Natural killer cell (primary cell): ENCODE data around the gene RAMP1. TPM values are rescaled to one million over a fixed set of nuclear protein-coding genes. Genes with fewer than 3 reads are reported as not detected.

Experiments used
- ATAC-seq, 3 donors: fragments of 150-1000 bp in 2 of 3; fragments of 200-7000 bp in 1 of 3; cut with Tn5 transposase; 1 replicate in 1 of 3; 2 replicates in 2 of 3; pipeline ENCODE4 v1.10.0; 2021; ENCODE audit warnings: mild to moderate bottlenecking in 2 of 3, moderate library complexity in 2 of 3
- DNase-seq, 2 donors: peaks; one replicate each; pipeline versions ENCODE4 v3.0.0 to v3.0.0-alpha.2; 2013 to 2021; ENCODE audit warnings: mixed read lengths in 1 of 2
- H3K27ac ChIP-seq: one replicate; pipeline ENCODE4 v1.5.1; 2013; ENCODE audit warnings: mild to moderate bottlenecking, low read length
- H3K27me3 ChIP-seq: one replicate; pipeline ENCODE4 v1.6.1; 2013; ENCODE audit warnings: low read length; ENCODE audit not compliant: control insufficient read depth, insufficient read depth
- H3K36me3 ChIP-seq: one replicate; pipeline ENCODE4 v1.6.1; 2013; ENCODE audit warnings: low read length; ENCODE audit not compliant: control insufficient read depth, insufficient read depth
- H3K4me1 ChIP-seq: one replicate; pipeline ENCODE4 v1.6.1; 2013; ENCODE audit warnings: low read length; ENCODE audit not compliant: control insufficient read depth, insufficient read depth
- H3K4me3 ChIP-seq: one replicate; pipeline ENCODE4 v1.5.1; 2013; ENCODE audit warnings: low read length
- H3K9me3 ChIP-seq: one replicate; pipeline ENCODE4 v1.6.1; 2013; ENCODE audit warnings: low read length; ENCODE audit not compliant: control insufficient read depth, insufficient read depth
- H3K27ac Mint-ChIP-seq, 2 donors: one replicate each; pipeline ENCODE4 v1.8.0; 2022; ENCODE audit warnings: mild to moderate bottlenecking in 2 of 2, mixed read lengths in 2 of 2, moderate library complexity in 1 of 2
- H3K27me3 Mint-ChIP-seq, 2 donors: one replicate each; pipeline ENCODE4 v1.8.0; 2022; ENCODE audit warnings: low read depth in 2 of 2, mixed read lengths in 2 of 2
- H3K36me3 Mint-ChIP-seq: one replicate; pipeline ENCODE4 v1.8.0; 2022; ENCODE audit warnings: mixed read lengths
- H3K4me1 Mint-ChIP-seq, 2 donors: one replicate each; pipeline ENCODE4 v1.8.0; 2022; ENCODE audit warnings: mixed read lengths in 2 of 2
- H3K4me3 Mint-ChIP-seq: one replicate; pipeline ENCODE4 v1.8.0; 2022; ENCODE audit warnings: mild to moderate bottlenecking, moderate library complexity, mixed read lengths
- H3K9me3 Mint-ChIP-seq, 2 donors: one replicate each; pipeline ENCODE4 v1.8.0; 2022; ENCODE audit warnings: mixed read lengths in 2 of 2
- WGBS: methylation state at CpG from one replicate; pipeline ENCODE4 v1.1.7; 2013; ENCODE audit warnings: missing lambda C conversion rate; ENCODE audit not compliant: insufficient coverage; 5-methylcytosine and 5-hydroxymethylcytosine counted together
- intact Hi-C: fragments of 100-400 bp; cut with micrococcal nuclease; formaldehyde crosslinking; loops from one replicate; pipeline ENCODE4 v1.14.2; 2022
- total RNA-seq, 4 donors: library from RNA; stranded (reverse); fragments of 120-200 nt in 1 of 4; gene quantifications; one replicate each; pipeline versions ENCODE4 v1.2.3 to v1.2.4, GENCODE V29; 2013 to 2022
- TF ChIP-seq, protein P1 (sequence below): fragments of 200-600 bp; IDR thresholded peaks from one replicate; pipeline ENCODE4 v1.8.0; 2022; ENCODE audit warnings: antibody characterized with exemption

The RAMP1 gene
- total RNA-seq, 3 donors from 2014 or later (not counting 1 experiment from before 2014, with no cell fraction given) = 3.9 to 11.0 (median 4.9) TPM

DNA sequence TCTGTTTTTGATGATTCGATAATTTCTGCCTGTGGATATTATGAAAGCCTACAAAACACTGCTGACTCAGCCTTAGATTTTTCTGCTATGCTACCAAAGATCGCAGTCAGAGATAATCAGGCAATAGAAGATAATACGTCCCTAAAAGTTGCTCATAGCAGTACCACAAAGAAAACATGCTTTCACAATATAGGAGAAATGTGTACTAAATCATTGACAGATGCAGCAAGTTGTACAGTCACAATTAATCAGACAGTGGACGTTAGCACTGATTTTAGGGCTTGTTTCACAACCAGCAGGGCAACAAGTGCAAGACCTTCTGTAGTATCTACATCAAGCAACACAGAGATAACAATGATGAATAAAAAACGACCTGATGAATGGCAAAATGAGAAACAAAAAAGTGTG, 41.4 kb upstream of the RAMP1 start:
- TF ChIP-seq, protein P1, sequence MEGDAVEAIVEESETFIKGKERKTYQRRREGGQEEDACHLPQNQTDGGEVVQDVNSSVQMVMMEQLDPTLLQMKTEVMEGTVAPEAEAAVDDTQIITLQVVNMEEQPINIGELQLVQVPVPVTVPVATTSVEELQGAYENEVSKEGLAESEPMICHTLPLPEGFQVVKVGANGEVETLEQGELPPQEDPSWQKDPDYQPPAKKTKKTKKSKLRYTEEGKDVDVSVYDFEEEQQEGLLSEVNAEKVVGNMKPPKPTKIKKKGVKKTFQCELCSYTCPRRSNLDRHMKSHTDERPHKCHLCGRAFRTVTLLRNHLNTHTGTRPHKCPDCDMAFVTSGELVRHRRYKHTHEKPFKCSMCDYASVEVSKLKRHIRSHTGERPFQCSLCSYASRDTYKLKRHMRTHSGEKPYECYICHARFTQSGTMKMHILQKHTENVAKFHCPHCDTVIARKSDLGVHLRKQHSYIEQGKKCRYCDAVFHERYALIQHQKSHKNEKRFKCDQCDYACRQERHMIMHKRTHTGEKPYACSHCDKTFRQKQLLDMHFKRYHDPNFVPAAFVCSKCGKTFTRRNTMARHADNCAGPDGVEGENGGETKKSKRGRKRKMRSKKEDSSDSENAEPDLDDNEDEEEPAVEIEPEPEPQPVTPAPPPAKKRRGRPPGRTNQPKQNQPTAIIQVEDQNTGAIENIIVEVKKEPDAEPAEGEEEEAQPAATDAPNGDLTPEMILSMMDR = no peak

DNA sequence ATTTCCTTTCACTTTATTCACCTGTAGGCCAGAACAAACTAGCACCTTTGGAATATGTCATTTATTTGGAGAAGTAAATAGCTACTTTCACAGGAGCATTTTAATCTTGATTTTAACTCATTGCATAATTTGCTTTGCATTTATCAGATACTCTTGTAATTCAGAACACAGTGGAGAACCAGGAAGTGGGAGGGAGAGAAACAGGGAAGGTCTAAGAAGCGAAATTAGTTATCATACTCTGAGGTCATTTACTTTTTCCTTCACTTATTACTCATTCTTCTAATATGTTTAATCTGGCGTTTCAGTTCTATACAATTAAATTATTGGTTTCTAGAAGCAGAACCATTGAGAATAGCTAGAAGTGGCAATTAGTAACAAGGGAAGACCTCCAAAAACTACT, 40.2 kb upstream of the RAMP1 start:
- no peak for DNase-seq

More for the DNA sequence above, 41.4 kb upstream of the RAMP1 start:
- Histone ChIP-seq H3K27ac (no peak overlapping the region), H3K9me3 (no peaks in the 10 kb centered on the region), H3K27me3 (no peaks in the 10 kb centered on the region), H3K4me3 (no peak overlapping the region), H3K4me1 (no peaks in the 10 kb centered on the region), H3K36me3 (no peaks in the 10 kb centered on the region)
- Mint-ChIP-seq H3K27ac (no peak overlapping the region), H3K4me3 (no peak overlapping the region), H3K9me3 (no peaks in the 10 kb centered on the region), H3K27me3 (peaks cover 0 to under 1% of the 10 kb centered on the region in 2 donors), H3K4me1 (no peaks in the 10 kb centered on the region), H3K36me3 (no peaks in the 10 kb centered on the region)
- 65% methylated on average over 5 of the region's 5 CpGs for WGBS
- peak in 1 of 3 donors; percentile 73 for ATAC-seq
- no peak for DNase-seq
- intact Hi-C loops = no loop called here

DNA sequence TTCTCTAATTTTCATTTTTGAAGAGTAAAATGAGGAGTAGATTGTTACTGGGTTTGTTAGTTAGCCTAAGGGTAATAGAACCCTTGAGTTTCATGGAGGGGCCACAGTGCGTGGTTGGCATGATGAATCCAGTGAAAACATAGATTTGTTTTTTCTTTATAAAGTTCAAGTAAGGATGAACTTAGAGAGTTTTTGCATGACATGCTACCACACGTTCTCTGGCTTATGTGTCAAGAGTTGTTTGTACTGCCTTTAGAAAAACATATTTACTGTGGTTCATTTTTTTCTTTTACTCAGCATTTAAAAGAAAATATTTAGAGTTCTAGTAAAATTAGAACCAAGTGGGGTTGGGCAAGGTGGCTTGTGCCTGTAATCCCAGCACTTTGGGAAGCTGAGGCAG, 39.0 kb upstream of the RAMP1 start:
- H3K27me3 Mint-ChIP-seq = no peaks in the 10 kb centered on the region
- H3K27ac Mint-ChIP-seq = no peak overlapping the region
- TF ChIP-seq, protein P1 = no peak
- 91% methylated on average over 1 of the region's 2 CpGs for WGBS
- Histone ChIP-seq H3K9me3 (no peaks in the 10 kb centered on the region), H3K27ac (no peak overlapping the region), H3K27me3 (no peaks in the 10 kb centered on the region), H3K36me3 (no peaks in the 10 kb centered on the region), H3K4me3 (no peak overlapping the region), H3K4me1 (no peaks in the 10 kb centered on the region)
- H3K4me3 Mint-ChIP-seq = no peak overlapping the region
- DNase-seq = no peak
- ATAC-seq = no peak
- H3K9me3 Mint-ChIP-seq = no peaks in the 10 kb centered on the region
- H3K4me1 Mint-ChIP-seq = no peaks in the 10 kb centered on the region
- intact Hi-C loops = no loop called here
- H3K36me3 Mint-ChIP-seq = no peaks in the 10 kb centered on the region

More for the DNA sequence above, 40.2 kb upstream of the RAMP1 start:
- TF ChIP-seq, protein P1 = no peak
- Histone ChIP-seq H3K4me1 (no peaks in the 10 kb centered on the region), H3K36me3 (no peaks in the 10 kb centered on the region), H3K27ac (no peak overlapping the region), H3K27me3 (no peaks in the 10 kb centered on the region), H3K9me3 (no peaks in the 10 kb centered on the region), H3K4me3 (no peak overlapping the region)
- H3K9me3 Mint-ChIP-seq = no peaks in the 10 kb centered on the region
- no peak for ATAC-seq
- intact Hi-C loops = no loop called here
- no peak overlapping the region for H3K27ac Mint-ChIP-seq
- H3K36me3 Mint-ChIP-seq = no peaks in the 10 kb centered on the region
- no peaks in the 10 kb centered on the region for H3K4me1 Mint-ChIP-seq
- H3K4me3 Mint-ChIP-seq = no peak overlapping the region
- H3K27me3 Mint-ChIP-seq = no peaks in the 10 kb centered on the region
- WGBS = no CpG with 5 or more reads among the region's 2 CpGs

DNA sequence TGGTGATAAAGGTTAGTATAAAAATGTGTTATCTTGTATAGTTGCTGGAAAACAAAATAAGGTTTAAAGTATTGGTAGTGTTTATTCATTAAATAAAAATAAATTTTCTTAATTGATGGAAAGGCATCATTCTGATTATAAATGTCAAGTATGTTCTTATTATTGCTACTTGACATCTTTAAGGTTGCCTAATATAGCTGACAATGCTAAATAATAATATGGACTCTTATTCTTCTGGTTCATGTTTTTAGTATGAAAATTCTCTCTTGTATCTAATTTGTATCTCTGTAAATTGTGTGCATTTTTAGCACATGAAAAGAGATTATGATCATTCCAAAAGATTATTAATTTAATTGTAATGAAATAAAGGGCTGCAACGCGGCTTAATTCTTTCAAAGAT, 35.9 kb upstream of the RAMP1 start:
- Mint-ChIP-seq H3K9me3 (no peaks in the 10 kb centered on the region), H3K4me3 (no peak overlapping the region), H3K27ac (no peak overlapping the region), H3K36me3 (no peaks in the 10 kb centered on the region), H3K27me3 (no peaks in the 10 kb centered on the region), H3K4me1 (no peaks in the 10 kb centered on the region)
- intact Hi-C loops = no loop called here
- Histone ChIP-seq H3K4me3 (no peak overlapping the region), H3K9me3 (no peaks in the 10 kb centered on the region), H3K27ac (no peak overlapping the region), H3K36me3 (no peaks in the 10 kb centered on the region), H3K4me1 (no peaks in the 10 kb centered on the region), H3K27me3 (no peaks in the 10 kb centered on the region)
- ATAC-seq = no peak
- no peak for DNase-seq
- WGBS = no CpG with 5 or more reads among the region's 2 CpGs
- TF ChIP-seq, protein P1 = no peak
